CD4-positive, alpha-beta T cell treated with Interleukin-1 beta for 1 hour (primary cell): ENCODE measurements around the gene MYCN.
"Not testable (repeated sequence)": the region's sequence is repeated elsewhere in the genome, so short reads cannot be mapped to it uniquely, and the experiment has no call there.

ENCODE experiments used
- DNase-seq, 2 donors: peaks; one replicate each; pipeline ENCODE4 v3.0.0-alpha.2; 2020 to 2022

Gene MYCN

DNA sequence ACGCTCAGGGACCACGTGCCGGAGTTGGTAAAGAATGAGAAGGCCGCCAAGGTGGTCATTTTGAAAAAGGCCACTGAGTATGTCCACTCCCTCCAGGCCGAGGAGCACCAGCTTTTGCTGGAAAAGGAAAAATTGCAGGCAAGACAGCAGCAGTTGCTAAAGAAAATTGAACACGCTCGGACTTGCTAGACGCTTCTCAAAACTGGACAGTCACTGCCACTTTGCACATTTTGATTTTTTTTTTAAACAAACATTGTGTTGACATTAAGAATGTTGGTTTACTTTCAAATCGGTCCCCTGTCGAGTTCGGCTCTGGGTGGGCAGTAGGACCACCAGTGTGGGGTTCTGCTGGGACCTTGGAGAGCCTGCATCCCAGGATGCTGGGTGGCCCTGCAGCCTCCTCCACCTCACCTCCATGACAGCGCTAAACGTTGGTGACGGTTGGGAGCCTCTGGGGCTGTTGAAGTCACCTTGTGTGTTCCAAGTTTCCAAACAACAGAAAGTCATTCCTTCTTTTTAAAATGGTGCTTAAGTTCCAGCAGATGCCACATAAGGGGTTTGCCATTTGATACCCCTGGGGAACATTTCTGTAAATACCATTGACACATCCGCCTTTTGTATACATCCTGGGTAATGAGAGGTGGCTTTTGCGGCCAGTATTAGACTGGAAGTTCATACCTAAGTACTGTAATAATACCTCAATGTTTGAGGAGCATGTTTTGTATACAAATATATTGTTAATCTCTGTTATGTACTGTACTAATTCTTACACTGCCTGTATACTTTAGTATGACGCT, 5.8 kb downstream of the MYCN start:
- DNase-seq, result no peak

DNA sequence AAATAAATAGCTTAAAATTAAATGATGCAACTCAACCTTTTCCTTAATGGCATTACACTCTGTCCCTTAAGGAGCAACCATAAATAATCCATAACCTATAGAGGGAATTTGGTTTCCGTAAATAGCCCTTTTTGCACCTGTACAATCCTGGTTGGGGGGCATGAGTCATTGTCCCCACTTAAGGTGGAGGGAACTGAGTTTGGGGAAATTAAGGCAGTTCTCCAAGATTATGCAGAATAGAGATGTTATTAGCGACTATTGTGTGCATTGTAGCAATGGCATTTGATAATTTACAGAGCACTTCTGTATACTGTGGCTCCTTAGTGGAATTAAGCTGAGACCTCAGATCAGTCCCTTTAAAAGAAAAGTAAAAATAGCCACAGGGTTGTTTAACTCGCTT, 6.6 kb downstream of the MYCN start:
- no peak for DNase-seq

DNA sequence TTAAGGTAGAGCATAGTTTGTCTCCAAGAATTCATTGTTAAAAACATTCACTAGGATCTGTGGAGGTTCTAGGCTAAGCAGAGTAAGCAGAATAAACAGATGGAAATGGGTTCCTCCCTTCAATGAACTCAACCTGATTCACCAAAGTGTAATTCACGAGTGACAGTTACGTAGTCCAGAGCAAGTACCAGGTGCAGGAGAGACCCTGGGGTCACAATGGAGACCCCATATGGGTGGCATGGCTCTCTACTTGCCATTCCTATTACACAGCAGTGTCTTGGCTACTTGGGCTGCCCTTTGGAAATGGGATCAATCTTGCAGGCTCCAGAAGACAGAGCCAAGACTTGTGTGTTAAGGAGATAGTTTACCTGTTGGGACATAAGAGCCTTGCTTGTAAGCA, 7.1 kb downstream of the MYCN start:
- no peak for DNase-seq

GRCh38 chr2:15948704-15948957, 8.3 kb downstream of the MYCN start:
- DNase-seq, result no peak

- DNase-seq, result no peak
Observed at GRCh38 chr2:15949126-15949525, 8.8 kb downstream of the MYCN start.

DNA sequence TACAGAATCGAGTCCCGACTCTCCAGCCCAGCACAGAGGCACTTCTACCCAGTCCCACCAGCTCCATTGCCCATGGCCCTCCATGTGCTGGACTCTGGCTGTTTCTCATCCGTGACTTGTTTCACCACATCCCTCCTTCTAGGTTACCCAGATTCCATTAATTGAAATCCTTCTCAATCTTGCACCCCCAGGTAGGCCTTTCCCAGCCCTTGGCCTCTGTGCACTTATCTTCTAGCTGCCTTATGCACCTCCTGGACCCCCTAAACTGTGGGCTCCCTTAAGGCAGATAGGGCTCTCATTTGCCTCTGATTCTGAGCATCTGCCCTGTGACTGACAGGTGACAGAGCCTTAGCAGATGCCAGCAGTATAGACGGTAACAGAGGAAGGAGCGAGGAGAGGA, 9.2 kb downstream of the MYCN start:
- DNase-seq, result no peak

GRCh38 chr2:15950088-15950952, 10.0 kb downstream of the MYCN start:
- DNase-seq, result no peak

GRCh38 chr2:15951936-15952335, 11.6 kb downstream of the MYCN start:
- DNase-seq, result not testable (repeated sequence)

GRCh38 chr2:15952451-15953146, 12.2 kb downstream of the MYCN start:
- DNase-seq, result no peak

DNA sequence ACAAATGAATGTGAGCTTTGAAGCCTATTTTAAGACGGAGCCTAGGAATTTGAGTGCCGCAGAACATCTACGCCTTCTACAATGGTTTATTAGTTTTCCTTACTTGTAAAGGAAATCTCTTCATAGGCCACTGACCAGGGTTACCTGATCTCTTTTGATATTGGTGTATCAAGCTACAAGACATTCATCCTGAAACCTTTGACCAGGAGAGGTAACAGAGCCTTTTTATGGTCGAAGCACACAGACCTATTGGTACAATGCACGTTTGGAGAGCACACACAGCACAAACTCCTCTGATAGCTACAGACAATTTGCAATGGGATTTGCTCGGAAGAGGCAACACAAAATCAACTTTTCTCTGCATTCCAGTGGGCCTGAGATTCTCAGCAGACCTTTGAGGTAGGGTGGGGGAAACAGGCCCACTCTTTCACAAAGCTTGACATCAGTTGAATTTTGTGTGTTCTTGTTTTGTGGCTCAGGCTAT, 12.8 kb downstream of the MYCN start:
- no peak for DNase-seq

DNA sequence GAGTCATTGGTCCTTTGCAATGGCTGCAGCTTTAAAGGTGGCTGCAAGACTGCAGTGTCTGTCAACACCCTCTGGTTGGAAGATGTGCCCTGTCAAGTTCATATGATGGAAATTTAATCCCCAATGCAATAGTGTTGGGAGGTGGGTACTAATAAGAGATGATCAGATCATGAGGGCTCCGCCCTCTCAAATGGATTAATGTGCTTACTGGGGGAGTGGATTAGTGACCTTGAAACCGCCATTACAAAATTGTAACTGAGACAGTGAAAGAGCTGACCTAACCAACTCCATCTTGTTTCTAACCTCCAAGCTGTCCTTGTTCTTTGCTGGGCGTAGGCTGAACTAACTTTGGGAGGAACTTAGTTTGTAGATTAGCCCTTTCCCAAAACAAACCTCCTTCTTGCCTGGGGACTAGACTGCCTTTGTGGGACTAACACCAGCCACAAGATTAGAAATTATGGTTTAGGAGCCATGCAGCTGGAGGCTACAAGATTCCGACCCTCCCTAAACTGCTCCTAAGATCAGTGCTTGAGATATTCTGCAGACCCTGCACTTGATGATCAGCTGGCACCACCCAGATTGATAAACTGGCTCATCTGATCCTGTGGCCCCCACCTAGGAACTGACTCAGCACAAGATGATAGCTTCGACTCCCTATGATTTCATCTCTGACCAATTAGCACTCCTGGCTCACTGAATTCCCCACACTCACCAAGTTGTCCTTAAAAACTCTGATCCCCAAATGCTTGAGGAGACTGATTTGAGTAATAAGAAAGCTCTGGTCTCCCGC, 13.7 kb downstream of the MYCN start:
- DNase-seq, result no peak

- DNase-seq, result no peak
Observed at GRCh38 chr2:15954761-15955160, 14.4 kb downstream of the MYCN start.

DNA sequence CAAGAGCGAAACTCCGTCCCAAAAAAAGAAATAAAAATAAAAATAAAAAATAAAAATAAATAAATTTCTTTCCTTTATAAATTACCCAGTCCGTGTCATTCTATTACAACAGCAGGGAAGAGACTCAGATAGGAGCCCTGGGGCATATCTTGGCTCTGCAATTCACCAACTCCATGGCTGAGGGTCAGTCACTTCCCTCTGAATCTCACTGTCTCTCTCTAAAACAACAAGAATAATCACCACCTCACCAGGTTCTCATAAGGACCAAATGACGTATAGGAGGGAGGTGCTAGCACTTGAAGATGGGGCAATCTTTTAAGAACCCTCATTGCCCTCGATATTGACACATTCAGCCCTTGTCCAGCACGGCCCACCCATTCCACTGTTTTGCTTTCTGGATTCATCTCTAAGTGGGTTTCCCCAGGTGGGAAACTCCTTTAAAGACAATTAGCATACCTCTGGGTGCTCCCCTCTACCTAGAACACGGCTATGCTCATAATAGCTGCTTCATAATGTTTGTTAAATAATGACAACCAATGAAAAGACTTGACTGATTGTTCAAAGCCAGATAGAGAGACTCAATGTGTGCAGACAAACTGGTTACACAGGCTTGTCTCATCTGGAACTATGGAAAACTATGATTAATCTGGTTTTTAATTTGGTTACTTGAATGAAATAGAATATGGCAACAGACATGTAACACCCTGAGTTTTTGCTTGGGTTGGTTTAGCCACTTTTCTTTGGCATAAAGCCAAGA, 15.1 kb downstream of the MYCN start:
- no peak for DNase-seq

GRCh38 chr2:15956230-15956629, 15.9 kb downstream of the MYCN start:
- no peak for DNase-seq

GRCh38 chr2:15956751-15957736, 16.7 kb downstream of the MYCN start:
- no peak for DNase-seq

- DNase-seq, result no peak
Observed at GRCh38 chr2:15957881-15958713, 17.7 kb downstream of the MYCN start.

- DNase-seq, result no peak
Observed at GRCh38 chr2:15959331-15960153, 19.2 kb downstream of the MYCN start.

- not testable (repeated sequence) for DNase-seq
Observed at GRCh38 chr2:15960154-15960520, 19.8 kb downstream of the MYCN start.
